Spinal cord (tissue), 10 donors: ENCODE data around the gene RAB6B. TPM values are rescaled to one million over a fixed set of nuclear protein-coding genes. Genes with fewer than 3 reads are reported as not detected.

ENCODE experiments used
- DNase-seq, 6 donors: peaks; one replicate each; pipeline versions ENCODE4 v3.0.0 to v3.0.0-alpha.2; 2013 to 2015; ENCODE audit warnings: low spot score in 6 of 6, low read depth in 4 of 6
- H3K27ac ChIP-seq: one replicate; pipeline ENCODE4 v1.5.1; 2013; ENCODE audit warnings: low read depth, low read length, control low read depth
- H3K27me3 ChIP-seq: one replicate; pipeline ENCODE4 v1.6.1; 2013; ENCODE audit warnings: low read length; ENCODE audit not compliant: control insufficient read depth, insufficient read depth
- H3K36me3 ChIP-seq: one replicate; pipeline ENCODE4 v1.6.1; 2013; ENCODE audit warnings: low read length; ENCODE audit not compliant: control insufficient read depth, insufficient read depth
- H3K4me1 ChIP-seq: one replicate; pipeline ENCODE4 v1.6.1; 2013; ENCODE audit warnings: low read length; ENCODE audit not compliant: control insufficient read depth, insufficient read depth
- H3K4me3 ChIP-seq: one replicate; pipeline ENCODE4 v1.5.1; 2013; ENCODE audit warnings: low read depth, low read length, control low read depth
- H3K9me3 ChIP-seq: one replicate; pipeline ENCODE4 v1.6.1; 2013; ENCODE audit warnings: low read length; ENCODE audit not compliant: control insufficient read depth, insufficient read depth
- WGBS: methylation state at CpG from one replicate; pipeline ENCODE4 v1.1.5; 2013; ENCODE audit warnings: missing lambda C conversion rate; ENCODE audit not compliant: insufficient coverage; 5-methylcytosine and 5-hydroxymethylcytosine counted together
- polyA plus RNA-seq, 2 donors: library from polyadenylated mRNA; unstranded; fragments of 120-200 nt; gene quantifications; one replicate each; pipeline ENCODE4 v1.2.1, GENCODE V29; 2013; ENCODE audit not compliant: insufficient read length in 2 of 2
- total RNA-seq, 2 donors: library from RNA; depleted of rRNA in 1 of 2; stranded (reverse); fragments of 120-200 nt in 1 of 2; fragments of >200 nt in 1 of 2; gene quantifications; one replicate each; pipeline versions ENCODE4 v1.2.3 to v1.2.4, GENCODE V29; 2013 to 2014
- donor health status: healthy.

Gene RAB6B
- total and polyA plus RNA-seq, 4 donors = 38.3 to 226 (median 191) TPM

DNA sequence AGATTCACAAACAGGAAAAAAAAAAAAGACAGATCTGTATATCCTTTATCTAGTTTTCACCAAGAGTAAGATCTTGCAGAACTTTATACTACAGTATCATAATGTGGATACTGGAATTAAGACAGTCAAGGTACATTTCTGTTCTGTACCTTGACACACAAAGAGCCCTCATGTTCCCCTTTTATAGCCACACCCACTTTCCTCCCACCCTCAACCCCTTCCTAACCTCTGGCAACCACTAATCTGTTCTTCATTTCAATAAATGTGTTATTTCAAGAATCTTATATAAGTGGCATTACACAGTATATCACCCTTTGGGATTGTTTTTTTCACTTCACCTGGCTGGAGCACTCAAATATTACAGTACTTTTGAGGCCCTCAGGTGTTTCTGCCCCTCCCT is 3.6 kb upstream of the RAB6B start:
- Histone ChIP-seq H3K27ac (no peak overlapping the region), H3K4me3 (no peak overlapping the region), H3K9me3 (no peaks in the 10 kb centered on the region), H3K36me3 (no peaks in the 10 kb centered on the region), H3K4me1 (peaks cover 11% of the 10 kb centered on the region), H3K27me3 (peaks cover 2% of the 10 kb centered on the region)
- DNase-seq = no peak

DNA sequence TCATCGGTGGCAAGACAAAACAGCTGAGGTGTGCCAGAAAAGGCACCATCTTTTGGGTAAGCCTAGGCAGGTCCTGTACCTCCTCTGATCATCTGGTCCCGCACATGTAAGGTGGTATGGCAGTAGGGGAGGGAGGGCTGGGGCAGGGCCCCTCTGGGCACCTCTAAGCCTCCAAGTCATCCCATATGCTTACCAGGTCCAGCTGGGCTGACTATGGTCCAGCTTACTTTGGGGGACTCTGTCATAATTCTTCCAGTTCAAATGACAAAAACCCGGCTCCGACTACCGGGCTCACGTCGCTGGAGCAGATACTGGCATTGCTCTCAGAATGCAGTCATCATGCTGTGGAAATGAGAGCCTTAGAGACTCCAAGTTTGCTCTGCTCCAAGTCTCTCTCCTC is 1.9 kb upstream of the RAB6B start:
- Histone ChIP-seq H3K27me3 (peaks cover 2% of the 10 kb centered on the region), H3K9me3 (no peaks in the 10 kb centered on the region), H3K27ac (no peak overlapping the region), H3K4me3 (no peak overlapping the region), H3K36me3 (no peaks in the 10 kb centered on the region), H3K4me1 (peaks cover 29% of the 10 kb centered on the region)
- DNase-seq = no peak
- WGBS = 90% methylated on average over 6 of the region's 7 CpGs

GRCh38 chr3:133896002-133896761 is 500 bp upstream of the RAB6B start:
- Histone ChIP-seq H3K4me3 (peak overlapping the region; percentile 62), H3K27me3 (peaks cover 2% of the 10 kb centered on the region), H3K27ac (peak overlapping the region; percentile 65), H3K9me3 (no peaks in the 10 kb centered on the region), H3K4me1 (peaks cover 42% of the 10 kb centered on the region), H3K36me3 (no peaks in the 10 kb centered on the region)
- no peak for DNase-seq
- WGBS = 7% methylated on average over 32 of the region's 37 CpGs

DNA sequence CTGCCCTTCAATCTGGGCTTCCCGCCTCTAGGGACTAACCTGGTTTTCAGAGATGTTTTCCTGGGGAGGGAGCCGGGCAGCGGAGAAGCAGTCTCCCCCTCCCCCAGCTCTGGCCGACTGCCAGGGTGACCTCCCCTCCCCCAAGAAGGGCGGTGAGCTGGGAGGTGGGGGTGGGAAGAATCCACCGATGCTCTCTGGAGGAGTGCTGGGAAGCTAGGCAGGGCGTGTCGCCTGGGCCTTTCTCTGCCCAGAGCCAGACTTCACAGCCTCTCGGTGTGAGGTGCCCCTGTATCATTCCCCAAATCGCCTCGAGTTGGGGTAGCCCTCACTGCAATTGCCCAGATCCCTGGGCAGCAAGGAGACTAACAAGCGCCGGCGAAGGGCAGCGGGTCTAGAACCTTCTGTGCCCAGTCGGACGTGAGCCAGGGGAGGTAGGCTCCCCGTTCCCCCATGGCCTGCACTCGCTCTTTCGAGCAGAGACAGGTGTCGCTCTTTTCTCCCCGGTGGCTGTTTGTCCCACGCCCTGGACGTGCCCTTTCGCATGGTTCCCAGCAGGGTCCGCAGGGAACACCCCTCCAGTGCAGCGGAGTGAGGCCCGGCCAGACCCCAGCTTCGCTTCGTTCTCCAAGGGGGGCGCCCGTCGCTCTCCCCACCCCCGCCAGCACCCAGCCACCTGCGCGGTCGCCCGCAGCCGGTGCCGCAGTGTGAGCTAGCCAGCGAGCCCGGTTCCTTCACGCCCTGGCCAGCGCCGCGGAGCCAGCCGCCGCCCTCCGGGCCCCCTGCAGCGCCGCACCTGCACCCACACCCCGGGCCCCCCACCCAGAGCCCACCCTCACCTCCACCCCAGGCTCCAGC is 1.1 kb downstream of the RAB6B start:
- no peaks in the 10 kb centered on the region for H3K9me3 ChIP-seq
- H3K27me3 ChIP-seq = peaks cover 2% of the 10 kb centered on the region
- H3K27ac ChIP-seq = peak overlapping the region; percentile 47
- peak in 2 of 6 donors; percentile 45 to 46 for DNase-seq
- WGBS = under 1% methylated on average over 42 of the region's 52 CpGs
- peaks cover 47% of the 10 kb centered on the region for H3K4me1 ChIP-seq
- H3K36me3 ChIP-seq = no peaks in the 10 kb centered on the region
- H3K4me3 ChIP-seq = peak overlapping the region; percentile 79

DNA sequence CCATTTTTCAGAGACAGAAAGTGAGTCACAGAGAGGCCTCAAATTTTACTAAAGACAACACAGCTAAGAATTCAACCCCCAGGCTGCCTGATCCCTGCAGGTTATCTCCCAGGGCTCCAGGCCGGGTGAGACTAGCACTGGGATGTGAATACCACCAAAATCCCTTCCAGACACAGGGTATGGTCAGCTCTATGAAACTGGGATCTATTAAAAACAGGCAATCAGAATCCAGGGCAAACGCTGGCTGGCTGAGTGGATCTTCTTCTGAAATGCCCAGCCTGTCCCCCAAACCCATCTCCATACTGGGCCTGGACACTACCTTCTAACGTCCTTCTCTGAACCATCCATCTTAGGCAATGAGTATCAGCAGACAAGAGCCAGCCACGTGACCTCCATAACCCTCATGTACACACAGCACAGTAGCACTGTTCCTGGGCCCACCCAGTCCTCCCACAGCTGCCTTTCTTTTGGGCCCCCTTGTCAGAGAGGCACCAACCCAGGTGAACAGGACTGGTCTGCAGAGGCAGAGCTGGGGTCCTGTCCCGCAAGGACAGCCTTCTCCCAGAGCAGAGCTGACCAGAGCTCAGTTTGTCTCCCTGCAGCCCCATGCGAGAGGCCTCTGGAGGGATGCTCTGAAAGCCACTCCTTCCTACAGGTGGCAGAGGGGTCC is 1.9 kb downstream of the RAB6B start:
- Histone ChIP-seq H3K27ac (peak overlapping the region; percentile 12), H3K4me1 (peaks cover 51% of the 10 kb centered on the region), H3K4me3 (peak overlapping the region; percentile 55), H3K27me3 (peaks cover 2% of the 10 kb centered on the region), H3K9me3 (no peaks in the 10 kb centered on the region), H3K36me3 (no peaks in the 10 kb centered on the region)
- peak in 1 of 6 donors; percentile 15 for DNase-seq
- WGBS = 61% methylated on average over 6 of the region's 6 CpGs

- no peak overlapping the region for H3K4me3 ChIP-seq
- peaks cover 62% of the 10 kb centered on the region for H3K4me1 ChIP-seq
- WGBS = 43% methylated on average over 6 of the region's 6 CpGs
These were observed 3.0 kb downstream of the RAB6B start for GRCh38 chr3:133892541-133893231.

DNA sequence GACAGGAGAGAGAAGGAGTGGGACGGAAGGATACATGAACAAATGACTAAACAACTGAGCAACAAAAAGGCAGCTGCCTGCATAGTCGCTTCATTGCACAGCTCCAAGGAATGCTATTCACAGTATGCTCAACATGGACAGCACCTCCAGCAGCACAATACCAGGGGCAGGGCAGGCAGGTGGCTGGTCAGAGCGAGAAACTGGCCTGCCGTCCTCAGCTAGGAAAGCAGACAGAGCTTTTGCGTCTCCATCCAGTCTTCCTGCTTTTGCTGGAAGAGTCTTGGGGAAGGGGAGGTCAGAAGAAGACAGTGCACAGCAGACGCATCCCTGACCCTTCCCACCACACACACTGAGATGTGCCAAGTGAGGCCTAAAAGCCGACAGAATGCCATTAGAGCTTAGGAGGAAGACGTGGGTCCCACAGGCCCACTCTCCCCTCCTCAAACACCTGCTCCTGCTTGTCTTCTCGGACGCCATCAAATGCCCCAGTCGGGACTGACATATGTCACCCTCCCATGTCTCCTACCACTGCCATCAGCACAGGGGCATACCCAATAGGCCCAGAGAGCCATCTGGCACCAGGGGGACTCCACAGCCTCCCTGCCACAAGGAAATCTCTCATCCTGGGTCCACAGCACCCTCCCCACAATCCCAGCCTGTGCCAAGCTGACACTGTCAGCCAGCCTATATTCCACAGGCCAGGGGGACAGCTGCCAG is 3.9 kb downstream of the RAB6B start:
- Histone ChIP-seq H3K4me3 (no peak overlapping the region), H3K27ac (peak overlapping the region; percentile 22), H3K27me3 (peaks cover 2% of the 10 kb centered on the region), H3K9me3 (no peaks in the 10 kb centered on the region), H3K4me1 (peaks cover 71% of the 10 kb centered on the region), H3K36me3 (no peaks in the 10 kb centered on the region)
- WGBS = 42% methylated on average over 6 of the region's 11 CpGs
- DNase-seq = peak in 1 of 6 donors; percentile 38

More at GRCh38 chr3:133892541-133893231, 3.0 kb downstream of the RAB6B start:
- no peaks in the 10 kb centered on the region for H3K36me3 ChIP-seq
- no peaks in the 10 kb centered on the region for H3K9me3 ChIP-seq
- peaks cover 2% of the 10 kb centered on the region for H3K27me3 ChIP-seq
- DNase-seq = no peak
- H3K27ac ChIP-seq = no peak overlapping the region

GRCh38 chr3:133890972-133891644 is 4.6 kb downstream of the RAB6B start:
- no peaks in the 10 kb centered on the region for H3K36me3 ChIP-seq
- DNase-seq = no peak
- no peak overlapping the region for H3K4me3 ChIP-seq
- H3K27ac ChIP-seq = no peak overlapping the region
- H3K27me3 ChIP-seq = no peaks in the 10 kb centered on the region
- H3K9me3 ChIP-seq = no peaks in the 10 kb centered on the region
- 96% methylated on average over 4 of the region's 5 CpGs for WGBS
- H3K4me1 ChIP-seq = peaks cover 66% of the 10 kb centered on the region
